ENCODE results near the gene NBPF26. TPM values are rescaled to one million over a fixed set of nuclear protein-coding genes. Genes with fewer than 3 reads are reported as not detected.
A peak's percentile ranks its signal among the peaks of the same experiment; 100 is the strongest.
"Not testable (repeated sequence)": the region's sequence is repeated elsewhere in the genome, so short reads cannot be mapped to it uniquely, and the experiment has no call there.

Gene NBPF26
- polyA plus RNA-seq, 4 donors, result 1.1 to 13.8 (median 3.1) TPM

- FAIRE-seq; H3K4me1 ChIP-seq (ENCODE audit: control insufficient read depth in 3 of 3, insufficient read depth in 2 of 3, low read depth in 1 of 3, low read length in 2 of 3); H3K27me3 ChIP-seq (ENCODE audit: control insufficient read depth in 3 of 3, insufficient read depth in 3 of 3, low read length in 3 of 3); H3K9me3 ChIP-seq (ENCODE audit: control insufficient read depth in 2 of 2, insufficient read depth in 1 of 2, low read depth in 1 of 2, low read length in 1 of 2); H3K36me3 ChIP-seq (ENCODE audit: control insufficient read depth in 3 of 3, insufficient read depth in 2 of 3, low read depth in 1 of 3, low read length in 3 of 3): not testable (repeated sequence)
- DNase-seq, result peak in 1 of 2 donors; percentile 2
- WGBS, 3 donors, result 7 to 55% (median 53%) methylated on average over 10 to 17 of the region's 27 CpGs
- Histone ChIP-seq H3K4me3 (ENCODE audit: low read depth in 1 of 3, low read length in 3 of 3) (peak overlapping the region in 2 of 3 donors; percentile 17 to 37), H3K27ac (ENCODE audit: low read depth in 1 of 3, low read length in 2 of 3) (peak overlapping the region in 1 of 3 donors; percentile 84)
Observed at GRCh38 chr1:120849400-120850286, 125.9 kb downstream of the NBPF26 start.

GRCh38 chr1:120850287-120850536, 126.5 kb downstream of the NBPF26 start:
- WGBS, 3 donors, result 0 to 1% (median 1%) methylated on average over 1 to 8 of the region's 8 CpGs
- peak; percentile 30 to 73 for DNase-seq
- not testable (repeated sequence) for H3K36me3 ChIP-seq (ENCODE audit: control insufficient read depth in 3 of 3, insufficient read depth in 2 of 3, low read depth in 1 of 3, low read length in 3 of 3); H3K4me1 ChIP-seq (ENCODE audit: control insufficient read depth in 3 of 3, insufficient read depth in 2 of 3, low read depth in 1 of 3, low read length in 2 of 3); H3K27me3 ChIP-seq (ENCODE audit: control insufficient read depth in 3 of 3, insufficient read depth in 3 of 3, low read length in 3 of 3); H3K9me3 ChIP-seq (ENCODE audit: control insufficient read depth in 2 of 2, insufficient read depth in 1 of 2, low read depth in 1 of 2, low read length in 1 of 2); FAIRE-seq
- H3K27ac ChIP-seq (ENCODE audit: low read depth in 1 of 3, low read length in 2 of 3), result peak overlapping the region; percentile 55 to 85 (median 84)
- peak overlapping the region in 2 of 3 donors; percentile 17 to 37 for H3K4me3 ChIP-seq (ENCODE audit: low read depth in 1 of 3, low read length in 3 of 3)

GRCh38 chr1:120850537-120851421, 127.0 kb downstream of the NBPF26 start:
- H3K27me3 ChIP-seq (ENCODE audit: control insufficient read depth in 3 of 3, insufficient read depth in 3 of 3, low read length in 3 of 3); H3K4me1 ChIP-seq (ENCODE audit: control insufficient read depth in 3 of 3, insufficient read depth in 2 of 3, low read depth in 1 of 3, low read length in 2 of 3); FAIRE-seq; H3K36me3 ChIP-seq (ENCODE audit: control insufficient read depth in 3 of 3, insufficient read depth in 2 of 3, low read depth in 1 of 3, low read length in 3 of 3); H3K9me3 ChIP-seq (ENCODE audit: control insufficient read depth in 2 of 2, insufficient read depth in 1 of 2, low read depth in 1 of 2, low read length in 1 of 2): not testable (repeated sequence)
- 0% methylated on average over 30 to 47 of the region's 50 CpGs for WGBS, 3 donors
- peak overlapping the region; percentile 55 to 85 (median 84) for H3K27ac ChIP-seq (ENCODE audit: low read depth in 1 of 3, low read length in 2 of 3)
- peak; percentile 94 to 95 for DNase-seq
- peak overlapping the region in 2 of 3 donors; percentile 17 to 37 for H3K4me3 ChIP-seq (ENCODE audit: low read depth in 1 of 3, low read length in 3 of 3)

GRCh38 chr1:120858144-120858543, 134.4 kb downstream of the NBPF26 start:
- not testable (repeated sequence) for FAIRE-seq
- 66 to 77% (median 73%) methylated on average over 2 of the region's 2 CpGs for WGBS, 3 donors

GRCh38 chr1:120859615-120860234, 136.0 kb downstream of the NBPF26 start:
- not testable (repeated sequence) for H3K27me3 ChIP-seq (ENCODE audit: control insufficient read depth in 3 of 3, insufficient read depth in 3 of 3, low read length in 3 of 3); H3K4me1 ChIP-seq (ENCODE audit: control insufficient read depth in 3 of 3, insufficient read depth in 2 of 3, low read depth in 1 of 3, low read length in 2 of 3); H3K4me3 ChIP-seq (ENCODE audit: low read depth in 1 of 3, low read length in 3 of 3); H3K36me3 ChIP-seq (ENCODE audit: control insufficient read depth in 3 of 3, insufficient read depth in 2 of 3, low read depth in 1 of 3, low read length in 3 of 3); H3K27ac ChIP-seq (ENCODE audit: low read depth in 1 of 3, low read length in 2 of 3); FAIRE-seq; H3K9me3 ChIP-seq (ENCODE audit: control insufficient read depth in 2 of 2, insufficient read depth in 1 of 2, low read depth in 1 of 2, low read length in 1 of 2); DNase-seq
- whole genome bisulfite sequencing, 3 donors, result 73 to 77% (median 76%) methylated on average over 3 of the region's 8 CpGs

More at GRCh38 chr1:120858144-120858543, 134.4 kb downstream of the NBPF26 start:
- H3K4me1 ChIP-seq (ENCODE audit: control insufficient read depth in 3 of 3, insufficient read depth in 2 of 3, low read depth in 1 of 3, low read length in 2 of 3); H3K9me3 ChIP-seq (ENCODE audit: control insufficient read depth in 2 of 2, insufficient read depth in 1 of 2, low read depth in 1 of 2, low read length in 1 of 2); H3K36me3 ChIP-seq (ENCODE audit: control insufficient read depth in 3 of 3, insufficient read depth in 2 of 3, low read depth in 1 of 3, low read length in 3 of 3); H3K4me3 ChIP-seq (ENCODE audit: low read depth in 1 of 3, low read length in 3 of 3); DNase-seq; H3K27me3 ChIP-seq (ENCODE audit: control insufficient read depth in 3 of 3, insufficient read depth in 3 of 3, low read length in 3 of 3); H3K27ac ChIP-seq (ENCODE audit: low read depth in 1 of 3, low read length in 2 of 3): not testable (repeated sequence)

GRCh38 chr1:120878206-120878605, 154.5 kb downstream of the NBPF26 start:
- not testable (repeated sequence) for FAIRE-seq; H3K4me1 ChIP-seq (ENCODE audit: control insufficient read depth in 3 of 3, insufficient read depth in 2 of 3, low read depth in 1 of 3, low read length in 2 of 3); H3K4me3 ChIP-seq (ENCODE audit: low read depth in 1 of 3, low read length in 3 of 3); H3K36me3 ChIP-seq (ENCODE audit: control insufficient read depth in 3 of 3, insufficient read depth in 2 of 3, low read depth in 1 of 3, low read length in 3 of 3); H3K27ac ChIP-seq (ENCODE audit: low read depth in 1 of 3, low read length in 2 of 3); H3K9me3 ChIP-seq (ENCODE audit: control insufficient read depth in 2 of 2, insufficient read depth in 1 of 2, low read depth in 1 of 2, low read length in 1 of 2); H3K27me3 ChIP-seq (ENCODE audit: control insufficient read depth in 3 of 3, insufficient read depth in 3 of 3, low read length in 3 of 3); DNase-seq

GRCh38 chr1:120880056-120880455, 156.3 kb downstream of the NBPF26 start:
- FAIRE-seq; H3K27me3 ChIP-seq (ENCODE audit: control insufficient read depth in 3 of 3, insufficient read depth in 3 of 3, low read length in 3 of 3); H3K36me3 ChIP-seq (ENCODE audit: control insufficient read depth in 3 of 3, insufficient read depth in 2 of 3, low read depth in 1 of 3, low read length in 3 of 3); H3K4me3 ChIP-seq (ENCODE audit: low read depth in 1 of 3, low read length in 3 of 3); H3K4me1 ChIP-seq (ENCODE audit: control insufficient read depth in 3 of 3, insufficient read depth in 2 of 3, low read depth in 1 of 3, low read length in 2 of 3); H3K27ac ChIP-seq (ENCODE audit: low read depth in 1 of 3, low read length in 2 of 3); H3K9me3 ChIP-seq (ENCODE audit: control insufficient read depth in 2 of 2, insufficient read depth in 1 of 2, low read depth in 1 of 2, low read length in 1 of 2); DNase-seq: not testable (repeated sequence)
- WGBS, 3 donors, result 33 to 63% methylated on average over 1 of the region's 1 CpG; no CpG with 5 or more reads in 1 of the 3 donors

- not testable (repeated sequence) for H3K27me3 ChIP-seq (ENCODE audit: control insufficient read depth in 3 of 3, insufficient read depth in 3 of 3, low read length in 3 of 3); H3K36me3 ChIP-seq (ENCODE audit: control insufficient read depth in 3 of 3, insufficient read depth in 2 of 3, low read depth in 1 of 3, low read length in 3 of 3); H3K4me1 ChIP-seq (ENCODE audit: control insufficient read depth in 3 of 3, insufficient read depth in 2 of 3, low read depth in 1 of 3, low read length in 2 of 3); DNase-seq; FAIRE-seq; H3K27ac ChIP-seq (ENCODE audit: low read depth in 1 of 3, low read length in 2 of 3); H3K4me3 ChIP-seq (ENCODE audit: low read depth in 1 of 3, low read length in 3 of 3); H3K9me3 ChIP-seq (ENCODE audit: control insufficient read depth in 2 of 2, insufficient read depth in 1 of 2, low read depth in 1 of 2, low read length in 1 of 2)
Observed at GRCh38 chr1:120881934-120882333, 158.2 kb downstream of the NBPF26 start.
